Parathyroid adenoma (tissue), 2 donors: ENCODE data around the gene LAG3.
"Not testable (repeated sequence)": the region's sequence is repeated elsewhere in the genome, so short reads cannot be mapped to it uniquely, and the experiment has no call there.

Experiments used
- H2AFZ ChIP-seq: fragments of 300-600 bp; sonication (generic); one replicate; pipeline ENCODE4 v1.7.0; 2017; ENCODE audit warnings: antibody characterized with exemption, mild to moderate bottlenecking
- H3K27ac ChIP-seq: fragments of 300-600 bp; sonication (generic); one replicate; pipeline ENCODE4 v1.7.0; 2017
- H3K27me3 ChIP-seq: fragments of 300-600 bp; sonication (generic); one replicate; pipeline ENCODE4 v1.7.0; 2017; ENCODE audit warnings: low read length; ENCODE audit not compliant: control insufficient read depth, insufficient read depth
- H3K36me3 ChIP-seq: fragments of 300-600 bp; sonication (generic); one replicate; pipeline ENCODE4 v1.7.0; 2017; ENCODE audit warnings: low read length; ENCODE audit not compliant: control insufficient read depth, insufficient read depth
- H3K4me1 ChIP-seq: fragments of 300-600 bp; sonication (generic); one replicate; pipeline ENCODE4 v1.7.0; 2017; ENCODE audit warnings: control low read depth
- H3K4me2 ChIP-seq: fragments of 300-600 bp; sonication (generic); one replicate; pipeline ENCODE4 v1.7.0; 2017; ENCODE audit warnings: low read length
- H3K4me3 ChIP-seq: fragments of 300-600 bp; sonication (generic); one replicate; pipeline ENCODE4 v1.7.0; 2017; ENCODE audit warnings: low read depth, low read length
- H3K79me2 ChIP-seq: fragments of 300-600 bp; sonication (generic); one replicate; pipeline ENCODE4 v1.7.0; 2017; ENCODE audit warnings: control low read depth
- H3K9ac ChIP-seq: fragments of 300-600 bp; sonication (generic); one replicate; pipeline ENCODE4 v1.7.0; 2017; ENCODE audit warnings: mild to moderate bottlenecking
- H3K9me3 ChIP-seq: fragments of 300-600 bp; sonication (generic); one replicate; pipeline ENCODE4 v1.7.0; 2017; ENCODE audit warnings: low read length; ENCODE audit not compliant: control insufficient read depth
- TF ChIP-seq, protein P1 (sequence below): fragments of 300-600 bp; sonication (generic); IDR thresholded peaks from one replicate; pipeline ENCODE4 v1.7.0; 2017; ENCODE audit warnings: antibody characterized with exemption, mild to moderate bottlenecking
- donor health status: primary hyperparathyroidism.

LAG3 gene

DNA sequence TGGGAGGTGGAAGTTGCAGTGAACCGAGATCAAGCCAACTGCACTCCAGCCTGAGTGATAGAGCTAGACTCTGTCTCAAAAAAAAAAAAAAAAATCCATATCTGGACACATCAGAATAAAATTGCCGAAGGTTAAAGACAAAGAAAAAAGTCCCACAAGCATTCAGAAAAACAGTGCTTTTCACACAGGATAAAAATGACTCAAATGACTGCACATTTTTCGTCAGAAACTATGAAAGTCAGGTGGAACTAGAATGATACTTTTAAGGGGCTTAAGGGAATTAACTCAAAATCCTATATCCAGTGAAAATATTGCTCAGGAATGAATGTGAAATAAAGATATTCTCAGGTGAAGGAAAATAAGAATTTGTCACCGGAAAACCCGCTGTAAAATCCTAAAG lies 35.6 kb upstream of the LAG3 start:
- Histone ChIP-seq H3K27me3 (no peaks in the 10 kb centered on the region), H3K9ac (no peak overlapping the region), H3K4me2 (no peak overlapping the region), H2AFZ (no peak overlapping the region), H3K36me3 (no peaks in the 10 kb centered on the region), H3K4me3 (no peak overlapping the region), H3K4me1 (peaks cover 4% of the 10 kb centered on the region), H3K79me2 (no peaks in the 10 kb centered on the region), H3K27ac (no peak overlapping the region), H3K9me3 (no peaks in the 10 kb centered on the region)
- TF ChIP-seq, protein P1, sequence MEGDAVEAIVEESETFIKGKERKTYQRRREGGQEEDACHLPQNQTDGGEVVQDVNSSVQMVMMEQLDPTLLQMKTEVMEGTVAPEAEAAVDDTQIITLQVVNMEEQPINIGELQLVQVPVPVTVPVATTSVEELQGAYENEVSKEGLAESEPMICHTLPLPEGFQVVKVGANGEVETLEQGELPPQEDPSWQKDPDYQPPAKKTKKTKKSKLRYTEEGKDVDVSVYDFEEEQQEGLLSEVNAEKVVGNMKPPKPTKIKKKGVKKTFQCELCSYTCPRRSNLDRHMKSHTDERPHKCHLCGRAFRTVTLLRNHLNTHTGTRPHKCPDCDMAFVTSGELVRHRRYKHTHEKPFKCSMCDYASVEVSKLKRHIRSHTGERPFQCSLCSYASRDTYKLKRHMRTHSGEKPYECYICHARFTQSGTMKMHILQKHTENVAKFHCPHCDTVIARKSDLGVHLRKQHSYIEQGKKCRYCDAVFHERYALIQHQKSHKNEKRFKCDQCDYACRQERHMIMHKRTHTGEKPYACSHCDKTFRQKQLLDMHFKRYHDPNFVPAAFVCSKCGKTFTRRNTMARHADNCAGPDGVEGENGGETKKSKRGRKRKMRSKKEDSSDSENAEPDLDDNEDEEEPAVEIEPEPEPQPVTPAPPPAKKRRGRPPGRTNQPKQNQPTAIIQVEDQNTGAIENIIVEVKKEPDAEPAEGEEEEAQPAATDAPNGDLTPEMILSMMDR: no peak

DNA sequence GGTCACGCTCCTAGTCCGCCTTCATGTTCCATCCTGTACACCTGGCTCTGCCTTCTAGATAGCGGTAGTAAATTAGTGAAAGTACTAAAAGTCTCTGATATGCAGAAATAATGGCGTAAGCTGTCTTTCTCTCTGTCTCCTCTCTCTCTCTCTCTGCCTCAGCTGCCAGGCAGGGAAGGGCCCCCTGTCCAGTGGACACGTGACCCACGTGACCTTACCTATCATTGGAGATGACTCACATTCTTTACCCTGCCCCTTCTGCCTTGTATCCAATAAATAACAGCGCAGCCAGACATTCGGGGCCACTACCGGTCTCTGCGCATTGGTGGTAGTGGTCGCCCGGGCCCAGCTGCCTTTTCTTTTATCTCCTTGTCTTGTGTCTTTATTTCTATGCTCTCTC lies 30.2 kb upstream of the LAG3 start:
- H3K79me2 ChIP-seq, H2AFZ ChIP-seq: not testable (repeated sequence)

DNA sequence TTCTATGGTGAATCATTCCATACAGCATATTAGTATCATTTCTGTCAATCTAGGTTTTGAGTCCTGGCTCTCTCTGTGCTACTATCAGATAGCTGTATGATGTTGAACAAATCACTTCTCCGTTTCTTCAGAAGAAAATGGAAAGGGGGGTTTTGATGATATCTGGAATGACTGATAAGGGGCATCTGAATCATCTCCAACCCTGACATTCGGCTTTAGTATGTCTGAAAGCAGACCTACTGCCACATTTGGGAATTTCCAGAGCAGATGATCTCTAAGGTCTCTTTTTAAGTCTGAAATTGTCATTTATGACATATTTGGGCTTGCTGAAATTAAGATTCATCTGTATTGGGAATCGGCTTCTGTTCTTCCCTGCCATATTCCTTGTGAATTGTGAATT lies 29.5 kb upstream of the LAG3 start:
- H3K27ac ChIP-seq: no peak overlapping the region
- TF ChIP-seq, protein P1: no peak
- H3K4me1 ChIP-seq: no peaks in the 10 kb centered on the region
- no peak overlapping the region for H3K4me3 ChIP-seq
- no peaks in the 10 kb centered on the region for H3K27me3 ChIP-seq
- no peak overlapping the region for H2AFZ ChIP-seq
- H3K9me3 ChIP-seq: no peaks in the 10 kb centered on the region
- no peak overlapping the region for H3K4me2 ChIP-seq
- H3K9ac ChIP-seq: no peak overlapping the region
- H3K36me3 ChIP-seq: no peaks in the 10 kb centered on the region
- no peaks in the 10 kb centered on the region for H3K79me2 ChIP-seq

More for the DNA sequence above, 30.2 kb upstream of the LAG3 start:
- not testable (repeated sequence) for H3K9ac ChIP-seq, H3K4me3 ChIP-seq, H3K4me2 ChIP-seq, H3K4me1 ChIP-seq, H3K9me3 ChIP-seq, H3K36me3 ChIP-seq, H3K27me3 ChIP-seq, H3K27ac ChIP-seq

DNA sequence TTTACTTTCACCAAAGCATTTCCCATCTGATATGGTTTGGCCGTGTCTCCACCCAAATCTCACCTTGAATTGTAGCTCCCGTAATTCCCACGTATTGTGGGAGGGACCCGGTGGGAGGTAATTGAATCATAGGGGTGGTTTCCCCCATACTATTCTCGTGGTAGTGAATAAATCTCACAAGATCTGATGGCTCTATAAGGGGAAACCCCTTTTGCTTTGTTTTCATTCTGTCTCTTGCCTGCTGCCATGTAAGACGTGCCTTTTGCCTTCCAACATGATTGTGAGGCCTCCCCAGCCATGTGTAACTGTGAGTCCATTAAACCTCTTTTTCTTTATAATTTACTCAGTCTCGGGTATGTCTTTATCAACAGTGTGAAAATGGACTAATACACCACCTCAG lies 29.0 kb upstream of the LAG3 start:
- not testable (repeated sequence) for H3K4me3 ChIP-seq, H2AFZ ChIP-seq, H3K27me3 ChIP-seq, H3K27ac ChIP-seq, H3K79me2 ChIP-seq, H3K36me3 ChIP-seq, H3K4me1 ChIP-seq, H3K9me3 ChIP-seq, H3K4me2 ChIP-seq, H3K9ac ChIP-seq

DNA sequence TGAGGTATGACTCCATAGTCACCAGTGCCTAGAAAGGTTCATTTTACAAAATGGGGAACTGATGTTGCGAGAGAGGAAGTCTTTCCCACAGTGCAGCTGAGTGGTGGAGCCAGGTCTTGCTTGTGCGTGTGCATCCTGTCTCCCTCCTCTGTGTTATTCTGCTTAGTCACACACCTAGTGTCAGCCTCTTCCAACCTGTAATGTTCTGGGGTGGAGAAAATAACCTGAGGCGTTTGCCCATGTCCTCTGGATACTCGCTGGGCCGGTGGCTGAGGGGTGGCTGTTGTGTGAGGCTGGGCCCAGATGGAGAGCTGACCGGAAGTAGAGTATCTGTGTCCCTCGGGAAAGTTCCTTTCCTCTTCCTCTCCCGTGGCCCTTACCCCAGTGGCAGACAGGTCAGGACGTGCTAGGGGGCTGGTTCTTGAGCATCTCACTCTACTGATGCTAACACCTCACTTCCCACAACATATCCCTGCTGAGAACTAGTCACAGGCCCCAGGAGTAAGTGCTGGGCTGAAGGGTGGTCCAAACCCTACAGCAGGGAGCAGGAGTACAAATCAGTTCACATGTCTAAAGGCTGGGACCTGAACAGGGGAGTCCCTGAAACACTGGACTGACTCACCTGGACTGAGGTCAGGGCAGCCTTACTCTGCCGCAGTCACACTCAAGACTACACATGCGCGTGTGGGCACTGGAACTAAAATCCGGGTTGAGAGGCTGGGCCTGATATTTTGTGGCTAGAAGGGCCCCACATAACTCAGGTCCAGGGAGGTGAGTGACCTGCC lies 26.4 kb upstream of the LAG3 start:
- no peak overlapping the region for H2AFZ ChIP-seq
- no peak overlapping the region for H3K4me3 ChIP-seq
- H3K36me3 ChIP-seq: no peaks in the 10 kb centered on the region
- TF ChIP-seq, protein P1: no peak
- H3K9me3 ChIP-seq: no peaks in the 10 kb centered on the region
- no peaks in the 10 kb centered on the region for H3K27me3 ChIP-seq
- no peak overlapping the region for H3K9ac ChIP-seq
- no peaks in the 10 kb centered on the region for H3K79me2 ChIP-seq
- H3K4me1 ChIP-seq: no peaks in the 10 kb centered on the region
- H3K4me2 ChIP-seq: no peak overlapping the region
- peak overlapping the region; percentile 17 for H3K27ac ChIP-seq

DNA sequence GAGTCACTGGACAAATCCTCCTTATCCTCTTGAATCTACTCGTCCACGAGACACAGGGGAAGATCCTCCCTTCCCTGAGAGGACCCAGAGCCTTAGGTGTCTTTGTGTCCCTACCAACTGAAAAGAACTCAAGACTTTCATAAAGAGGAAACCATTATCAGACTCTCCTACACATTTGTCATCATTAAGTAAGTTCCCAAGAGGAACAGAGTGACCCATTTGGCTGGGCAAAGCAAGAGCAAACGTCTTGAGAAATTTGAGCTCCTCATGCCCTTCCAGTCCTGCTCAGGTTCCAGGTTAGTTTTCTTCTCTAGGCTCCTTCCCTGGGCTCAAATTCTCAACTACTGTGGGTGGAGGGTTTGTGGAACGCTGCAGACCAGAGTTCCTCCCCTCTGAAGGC lies 25.1 kb upstream of the LAG3 start:
- TF ChIP-seq, protein P1: no peak
- Histone ChIP-seq H3K4me2 (no peak overlapping the region), H3K9ac (no peak overlapping the region), H3K4me1 (peaks cover 5% of the 10 kb centered on the region), H3K27ac (no peak overlapping the region), H3K36me3 (no peaks in the 10 kb centered on the region), H3K79me2 (no peaks in the 10 kb centered on the region), H3K9me3 (no peaks in the 10 kb centered on the region), H3K4me3 (no peak overlapping the region), H2AFZ (no peak overlapping the region), H3K27me3 (no peaks in the 10 kb centered on the region)
